Hematopoietic multipotent progenitor cell treated with erythropoietin and hydrocortisone succinate and interleukin-3 and kit ligand, for 15 days (in vitro differentiated cells): ENCODE data around the gene LRTM2.

ENCODE experiments used
- DNase-seq: peaks from one replicate; pipeline ENCODE4 v3.0.0-alpha.2; 2015; ENCODE audit warnings: low spot score

The LRTM2 gene

GRCh38 chr12:1842905-1843640 is 22.7 kb downstream of the LRTM2 start:
- DNase-seq = no peak

- no peak for DNase-seq
Measured at GRCh38 chr12:1843641-1844005, 23.3 kb downstream of the LRTM2 start.

GRCh38 chr12:1844223-1844622 is 23.9 kb downstream of the LRTM2 start:
- DNase-seq = no peak

GRCh38 chr12:1844661-1845409 is 24.5 kb downstream of the LRTM2 start:
- DNase-seq = no peak

GRCh38 chr12:1845427-1845826 is 25.1 kb downstream of the LRTM2 start:
- DNase-seq = no peak

GRCh38 chr12:1845886-1846285 is 25.5 kb downstream of the LRTM2 start:
- DNase-seq = no peak

GRCh38 chr12:1846421-1847405 is 26.3 kb downstream of the LRTM2 start:
- no peak for DNase-seq

GRCh38 chr12:1847411-1847810 is 27.0 kb downstream of the LRTM2 start:
- DNase-seq = no peak

- DNase-seq = no peak
Measured at GRCh38 chr12:1848146-1848545, 27.8 kb downstream of the LRTM2 start.

GRCh38 chr12:1848745-1849144 is 28.4 kb downstream of the LRTM2 start:
- DNase-seq = no peak

GRCh38 chr12:1851151-1851701 is 30.9 kb downstream of the LRTM2 start:
- peak; percentile 7 for DNase-seq

- no peak for DNase-seq
Measured at GRCh38 chr12:1852076-1852475, 31.7 kb downstream of the LRTM2 start.

- no peak for DNase-seq
Measured at GRCh38 chr12:1853716-1854115, 33.4 kb downstream of the LRTM2 start.

- no peak for DNase-seq
Measured at GRCh38 chr12:1855241-1855640, 34.9 kb downstream of the LRTM2 start.

GRCh38 chr12:1857086-1857485 is 36.7 kb downstream of the LRTM2 start:
- no peak for DNase-seq

- DNase-seq = no peak
Measured at GRCh38 chr12:1857821-1858220, 37.5 kb downstream of the LRTM2 start.

- no peak for DNase-seq
Measured at GRCh38 chr12:1858456-1858855, 38.1 kb downstream of the LRTM2 start.

GRCh38 chr12:1859643-1860042 is 39.3 kb downstream of the LRTM2 start:
- no peak for DNase-seq

- DNase-seq = no peak
Measured at GRCh38 chr12:1862973-1863372, 42.6 kb downstream of the LRTM2 start.

- DNase-seq = no peak
Measured at GRCh38 chr12:1863823-1864222, 43.5 kb downstream of the LRTM2 start.

- DNase-seq = no peak
Measured at GRCh38 chr12:1864456-1864855, 44.1 kb downstream of the LRTM2 start.

- no peak for DNase-seq
Measured at GRCh38 chr12:1864867-1865266, 44.5 kb downstream of the LRTM2 start.
